Measurements from ENCODE around the gene ACY1.

DNA sequence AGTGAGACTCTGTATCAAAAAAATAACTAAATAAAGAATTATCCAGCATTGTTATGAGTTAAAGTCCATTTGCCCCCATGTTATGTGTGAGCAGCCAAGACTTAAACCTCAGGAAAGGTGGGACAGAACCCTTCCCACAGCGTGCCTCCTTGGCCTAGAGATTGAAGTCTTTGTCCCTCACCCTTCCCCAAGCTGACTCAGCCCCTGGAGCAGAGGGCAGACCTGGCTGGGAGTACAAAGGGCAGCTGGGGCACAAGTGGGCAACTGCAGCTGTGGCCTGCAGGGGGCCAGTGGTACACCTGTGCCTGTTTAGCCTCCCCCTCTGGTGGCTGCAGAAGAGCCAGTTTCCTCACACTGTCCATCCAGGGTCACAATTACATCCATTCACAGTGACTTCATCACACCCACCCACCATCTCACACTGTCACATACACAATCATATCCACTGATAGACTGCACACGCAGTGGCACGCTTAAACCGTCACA lies 940 bp upstream of the ACY1 start:
- TF ChIP-seq, protein P1, sequence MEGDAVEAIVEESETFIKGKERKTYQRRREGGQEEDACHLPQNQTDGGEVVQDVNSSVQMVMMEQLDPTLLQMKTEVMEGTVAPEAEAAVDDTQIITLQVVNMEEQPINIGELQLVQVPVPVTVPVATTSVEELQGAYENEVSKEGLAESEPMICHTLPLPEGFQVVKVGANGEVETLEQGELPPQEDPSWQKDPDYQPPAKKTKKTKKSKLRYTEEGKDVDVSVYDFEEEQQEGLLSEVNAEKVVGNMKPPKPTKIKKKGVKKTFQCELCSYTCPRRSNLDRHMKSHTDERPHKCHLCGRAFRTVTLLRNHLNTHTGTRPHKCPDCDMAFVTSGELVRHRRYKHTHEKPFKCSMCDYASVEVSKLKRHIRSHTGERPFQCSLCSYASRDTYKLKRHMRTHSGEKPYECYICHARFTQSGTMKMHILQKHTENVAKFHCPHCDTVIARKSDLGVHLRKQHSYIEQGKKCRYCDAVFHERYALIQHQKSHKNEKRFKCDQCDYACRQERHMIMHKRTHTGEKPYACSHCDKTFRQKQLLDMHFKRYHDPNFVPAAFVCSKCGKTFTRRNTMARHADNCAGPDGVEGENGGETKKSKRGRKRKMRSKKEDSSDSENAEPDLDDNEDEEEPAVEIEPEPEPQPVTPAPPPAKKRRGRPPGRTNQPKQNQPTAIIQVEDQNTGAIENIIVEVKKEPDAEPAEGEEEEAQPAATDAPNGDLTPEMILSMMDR (optimal IDR thresholded peaks at IDR 0.05 in 1 of 3, IDR thresholded peaks at IDR 0.05 in 1 of 3, conservative IDR thresholded peaks at IDR 0.05 in 1 of 3; ENCODE audit: extremely low read depth in 1 of 3, insufficient read depth in 2 of 3, low read length in 3 of 3), result peak in 2 of 3 experiments; percentile 70
- no peak for TF ChIP-seq EZH2 (IDR thresholded peaks at IDR 0.05; ENCODE audit: low read length)
